Adrenal gland (tissue), 19 donors: ENCODE results near the gene CERS4. TPM values are rescaled to one million over a fixed set of nuclear protein-coding genes. Genes with fewer than 3 reads are reported as not detected.

ENCODE experiments used
- DNase-seq, 7 donors: peaks; one replicate each; pipeline ENCODE4 v3.0.0-alpha.2; 2019 to 2020
- H3K27ac ChIP-seq, 5 donors: fragments of 200-600 bp; sonication (generic) in 4 of 5; 1 replicate in 3 of 5; 2 replicates in 2 of 5; pipeline versions ENCODE4 v1.5.1 to v1.8.0; 2016 to 2020; ENCODE audit warnings: mild to moderate bottlenecking in 1 of 5
- H3K27me3 ChIP-seq: fragments of 200-600 bp; 2 replicates; pipeline ENCODE4 v1.8.0; 2021
- H3K36me3 ChIP-seq, 2 donors: fragments of 200-600 bp; replicated peaks in 1 of 2; 1 replicate in 1 of 2; 2 replicates in 1 of 2; pipeline versions ENCODE4 v1.5.1 to v1.8.0; 2018 to 2022
- H3K4me1 ChIP-seq, 2 donors: fragments of 200-600 bp; replicated peaks in 1 of 2; 1 replicate in 1 of 2; 2 replicates in 1 of 2; pipeline versions ENCODE4 v1.5.1 to v1.8.0; 2018 to 2021
- H3K4me3 ChIP-seq, 4 donors: fragments of 200-600 bp; sonication (generic) in 3 of 4; one replicate each; pipeline ENCODE4 v1.5.1; 2016 to 2018
- H3K9me3 ChIP-seq, 3 donors: fragments of 200-600 bp; sonication (generic) in 1 of 3; replicated peaks in 1 of 3; 1 replicate in 2 of 3; 2 replicates in 1 of 3; pipeline versions ENCODE4 v1.5.1 to v1.8.0; 2016 to 2021
- CTCF ChIP-seq, 6 experiments: fragments of 450-650 bp in 4 of 6; fragments of 200-600 bp in 2 of 6; sonication (generic) in 1 of 6; IDR thresholded peaks; 1 replicate in 5 of 6; 2 replicates in 1 of 6; pipeline versions ENCODE4 v1.5.1 to v1.8.0; 2016 to 2021; ENCODE audit warnings: antibody characterized with exemption in 6 of 6, mild to moderate bottlenecking in 2 of 6, moderate library complexity in 1 of 6
- POLR2A ChIP-seq, 2 donors: fragments of 450-650 bp; IDR thresholded peaks; one replicate each; pipeline ENCODE4 v1.6.1; 2017; ENCODE audit warnings: antibody characterized with exemption in 2 of 2, mild to moderate bottlenecking in 2 of 2, moderate library complexity in 1 of 2
- WGBS, 4 donors: extraction: QIAGEN DNeasy Blood & Tissue Kit in 2 of 4; methylation state at CpG; one replicate each; pipeline versions ENCODE4 v1.1.5 to v1.1.7; 2013 to 2017; 5-methylcytosine and 5-hydroxymethylcytosine counted together
- intact Hi-C, 2 donors: fragments of 100-400 bp; cut with DNase I; formaldehyde crosslinking; loops; one replicate each; pipeline versions ENCODE4 v1.14.1 to v1.15.0; 2022 to 2023
- long read RNA-seq, 10 donors: library from polyadenylated mRNA in 3 of 10; unstranded in 2 of 10; stranded (forward) in 1 of 10; transcript quantifications; one replicate each; pipeline ENCODE4 v2.0.0 and lab custom pipeline, GENCODE V29; 2021 to 2026
- polyA plus RNA-seq, 3 donors: library from polyadenylated mRNA; stranded (reverse); fragments of 200-250 nt in 2 of 3; fragments of 350-450 nt in 1 of 3; fragmentation: Illumina TruSeq in 1 of 3; extraction: RNeasy Lipid Tissue Mini Kit (QIAGEN cat#74804) in 1 of 3; gene quantifications; one replicate each; pipeline ENCODE4 v1.2.3, GENCODE V29; 2013 to 2014
- total RNA-seq, 9 donors: library from RNA; depleted of rRNA in 4 of 9; stranded (reverse); fragments of >200 nt in 4 of 9; fragments of 120-200 nt in 1 of 9; fragmentation: NEBNext Ultra II Directional in 1 of 9; extraction: Animal tissue kit (Norgen Biotek cat#: 25700) in 1 of 9; gene quantifications; one replicate each; pipeline versions ENCODE4 v1.1.0 to v1.2.4, GENCODE V29; 2013 to 2023
- donor health status: healthy with polysubstance abuse.
- donor health status: Bipolar disorder and iron deficiency.
- donor health status: DM: yes; HTN: yes; CAD: no.
- donor health status: DM: no; HTN: no; CAD: no.
- donor health status: DM: no; HTN: no; CAD: no.
- donor health status: DM: yes; HTN: yes; CAD: no.

Gene CERS4
- total RNA-seq (10 to 100 TPM; 11.7 to 64.4 (median 33.9) TPM), polyA plus RNA-seq (10 to 100 TPM in 2 of 3 donors, 1 to 10 TPM in 1; 5.5 to 34.9 (median 26.5) TPM)
- long read RNA-seq, donor 1 = 0 reads
- long read RNA-seq, donor 2 = 0 reads
- long read RNA-seq, donor 3 = 0 reads
- long read RNA-seq, donor 4, partial matches to known transcripts = 0 of 4 reads
- long read RNA-seq, donor 4, other reads (novel, unspliced or antisense) = 3 of 4 reads
- long read RNA-seq, donor 5, transcript CERS4-201 (12 exons, 1,797 nt) = major isoform, 18 of 54 reads
- long read RNA-seq, donor 5, transcript CERS4-209 (11 exons, 1,637 nt) = minor isoform, 7 of 54 reads
- long read RNA-seq, donor 5, partial matches to known transcripts = 0 of 54 reads
- long read RNA-seq, donor 5, other reads (novel, unspliced or antisense) = 28 of 54 reads
- long read RNA-seq, donor 6, partial matches to known transcripts = 3 of 8 reads
- long read RNA-seq, donor 6, other reads (novel, unspliced or antisense) = 5 of 8 reads
- long read RNA-seq, donor 7, partial matches to known transcripts = 0 of 1 reads
- long read RNA-seq, donor 7, other reads (novel, unspliced or antisense) = 0 of 1 reads
- long read RNA-seq, donor 8, partial matches to known transcripts = 0 of 3 reads
- long read RNA-seq, donor 8, other reads (novel, unspliced or antisense) = 0 of 3 reads
- long read RNA-seq, donor 9 = 0 reads
- long read RNA-seq, donor 10 = 0 reads

- peak within 1 kb of the TSS in 3 of 4 donors; percentile 18 to 97 (median 45) for H3K4me3 ChIP-seq
- no peaks in the 10 kb centered on the region for H3K27me3 ChIP-seq
- intact Hi-C loops = no loop called here
- TF ChIP-seq CTCF (IDR thresholded peaks at IDR 0.05) (no peak), POLR2A (IDR thresholded peaks at IDR 0.05) (peak; percentile 7 to 20)
- DNase-seq = peak; percentile 49 to 81 (median 72)
- peak within 1 kb of the TSS in 2 of 5 donors; percentile 68 to 82 for H3K27ac ChIP-seq
- no peaks in the 10 kb centered on the region for H3K9me3 ChIP-seq
- peaks cover 0 to 4% of the 10 kb centered on the region in 2 donors for H3K4me1 ChIP-seq
- H3K36me3 ChIP-seq = no peaks in the 10 kb centered on the region
- WGBS, 4 donors = 1 to 2% (median 2%) methylated on average over 17 to 55 of the region's 60 CpGs; no CpG with 5 or more reads in 1 of the 4 donors
Observed at GRCh38 chr19:8208922-8209461, at the start of gene CERS4. Gene CERS4, plus strand, starts transcription at chr19:8209370. Its CDS starts 41,707 bp downstream, at chr19:8251077.

GRCh38 chr19:8161135-8161646, 48.0 kb upstream of the CERS4 start:
- no peak overlapping the region for H3K27ac ChIP-seq
- TF ChIP-seq POLR2A (IDR thresholded peaks at IDR 0.05) (no peak), CTCF (IDR thresholded peaks at IDR 0.05) (no peak)
- H3K27me3 ChIP-seq = no peaks in the 10 kb centered on the region
- H3K4me3 ChIP-seq = no peak overlapping the region
- 45 to 74% (median 72%) methylated on average over 5 to 12 of the region's 12 CpGs for WGBS, 4 donors
- H3K4me1 ChIP-seq = no peaks in the 10 kb centered on the region
- intact Hi-C loops = no loop called here
- no peaks in the 10 kb centered on the region for H3K9me3 ChIP-seq
- no peak for DNase-seq
- no peaks in the 10 kb centered on the region for H3K36me3 ChIP-seq

- Histone ChIP-seq H3K9me3 (no peaks in the 10 kb centered on the region), H3K4me1 (no peaks in the 10 kb centered on the region), H3K27me3 (no peaks in the 10 kb centered on the region), H3K4me3 (no peak overlapping the region), H3K36me3 (no peaks in the 10 kb centered on the region), H3K27ac (no peak overlapping the region)
- WGBS, 4 donors = 50 to 58% (median 54%) methylated on average over 7 of the region's 7 CpGs
- no peak for DNase-seq
- TF ChIP-seq POLR2A (IDR thresholded peaks at IDR 0.05) (no peak), CTCF (IDR thresholded peaks at IDR 0.05) (no peak)
- intact Hi-C loops = no loop called here
Observed at GRCh38 chr19:8163759-8164158, 45.4 kb upstream of the CERS4 start.

- no peak overlapping the region for H3K27ac ChIP-seq
- no peak for DNase-seq
- H3K27me3 ChIP-seq = no peaks in the 10 kb centered on the region
- intact Hi-C loops = no loop called here
- H3K9me3 ChIP-seq = no peaks in the 10 kb centered on the region
- no peaks in the 10 kb centered on the region for H3K4me1 ChIP-seq
- no peak for TF ChIP-seq CTCF (IDR thresholded peaks at IDR 0.05)
- TF ChIP-seq POLR2A (IDR thresholded peaks at IDR 0.05) = no peak
- H3K4me3 ChIP-seq = no peak overlapping the region
- H3K36me3 ChIP-seq = no peaks in the 10 kb centered on the region
- 50 to 63% (median 61%) methylated on average over 6 of the region's 6 CpGs for WGBS, 4 donors
Observed at GRCh38 chr19:8167985-8168384, 41.2 kb upstream of the CERS4 start.
